Hippocampal formation (tissue), 2 donors: ENCODE results near the gene DAB2IP.
"Not testable (repeated sequence)": the region's sequence is repeated elsewhere in the genome, so short reads cannot be mapped to it uniquely, and the experiment has no call there.

Experiments used
- DNase-seq, 2 donors: peaks; one replicate each; lab custom pipeline; 2025; lab: John Stamatoyannopoulos, UW

The DAB2IP gene

DNA sequence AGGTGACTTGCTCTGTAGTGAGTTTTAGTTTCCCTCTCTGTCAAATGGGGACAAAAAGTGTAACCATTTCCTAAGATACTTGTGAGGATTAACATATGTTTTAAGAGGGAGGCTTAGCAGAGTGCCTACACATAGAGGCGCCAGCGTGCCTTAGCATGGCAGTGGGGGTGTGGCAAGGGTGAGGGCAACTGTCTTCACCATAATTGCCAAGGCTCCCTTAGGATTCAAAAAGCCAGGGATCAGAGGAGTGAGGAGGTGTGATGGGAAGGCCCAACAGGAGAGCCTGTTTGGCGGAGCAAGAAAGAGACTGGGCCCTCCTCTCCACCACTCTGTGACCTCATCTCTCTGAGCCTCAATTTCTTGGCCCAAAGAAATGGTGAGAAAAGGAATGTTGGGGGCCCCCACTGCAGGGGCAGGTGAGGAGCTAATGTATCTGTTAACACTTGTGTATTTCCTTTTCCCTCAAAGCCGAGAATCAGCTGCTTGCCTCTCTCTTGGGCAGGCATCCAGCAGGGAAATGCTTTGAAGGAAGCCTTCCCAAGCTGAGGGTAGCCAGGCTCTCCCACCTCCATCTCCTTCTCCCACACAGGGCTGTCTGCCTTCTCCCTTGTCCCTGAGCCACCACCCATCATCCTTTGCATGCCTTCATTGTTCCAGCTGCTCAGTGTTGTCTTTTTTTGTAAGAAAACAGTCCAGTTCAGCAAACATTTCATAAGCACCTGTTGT, 76.0 kb downstream of the DAB2IP start:
- DNase-seq = no peak

- DNase-seq = no peak
These were observed 77.5 kb downstream of the DAB2IP start for GRCh38 chr9:121728916-121729315.

GRCh38 chr9:121729769-121730562, 78.5 kb downstream of the DAB2IP start:
- no peak for DNase-seq

DNA sequence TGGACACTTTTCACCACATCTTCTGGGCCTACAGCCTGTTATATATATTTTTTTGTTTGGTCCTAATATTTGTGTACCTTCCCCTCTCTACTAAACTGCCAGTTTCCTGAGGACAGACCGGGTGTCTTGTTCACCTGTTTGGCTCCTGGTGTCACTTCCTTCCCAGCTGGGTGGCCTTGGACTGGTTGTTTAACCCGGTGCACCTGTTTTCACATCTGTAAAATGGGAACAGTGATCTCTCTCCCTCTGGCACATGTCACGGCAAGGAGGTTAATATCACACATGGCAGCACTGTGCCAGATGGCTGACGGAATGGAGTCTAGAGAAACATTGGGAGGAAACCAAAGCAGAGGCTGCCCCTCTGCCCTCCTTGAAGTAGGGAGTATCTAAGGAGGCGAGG, 79.7 kb downstream of the DAB2IP start:
- DNase-seq = no peak

- no peak for DNase-seq
These were observed 80.5 kb downstream of the DAB2IP start for GRCh38 chr9:121731919-121732318.

GRCh38 chr9:121732389-121732788, 81.0 kb downstream of the DAB2IP start:
- no peak for DNase-seq

DNA sequence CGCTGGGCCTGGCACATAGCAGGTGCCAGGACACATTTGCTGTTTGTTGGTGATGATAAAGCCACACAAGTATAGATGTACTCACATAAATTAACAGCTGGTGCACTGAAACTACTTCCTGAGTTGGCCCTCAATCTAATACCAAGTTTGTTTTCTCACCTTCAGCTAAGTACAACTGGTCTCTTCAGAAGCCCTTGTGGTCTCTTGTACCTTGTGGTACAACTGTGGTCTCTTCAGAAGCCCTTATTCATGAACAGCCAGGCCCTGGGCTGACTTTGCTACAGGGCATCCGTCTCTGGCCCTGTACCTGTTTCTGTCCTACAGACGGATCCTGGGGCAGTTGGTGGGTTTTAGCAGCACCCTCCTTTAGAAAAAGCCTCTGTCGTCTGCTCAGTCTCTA, 81.5 kb downstream of the DAB2IP start:
- DNase-seq = no peak

DNA sequence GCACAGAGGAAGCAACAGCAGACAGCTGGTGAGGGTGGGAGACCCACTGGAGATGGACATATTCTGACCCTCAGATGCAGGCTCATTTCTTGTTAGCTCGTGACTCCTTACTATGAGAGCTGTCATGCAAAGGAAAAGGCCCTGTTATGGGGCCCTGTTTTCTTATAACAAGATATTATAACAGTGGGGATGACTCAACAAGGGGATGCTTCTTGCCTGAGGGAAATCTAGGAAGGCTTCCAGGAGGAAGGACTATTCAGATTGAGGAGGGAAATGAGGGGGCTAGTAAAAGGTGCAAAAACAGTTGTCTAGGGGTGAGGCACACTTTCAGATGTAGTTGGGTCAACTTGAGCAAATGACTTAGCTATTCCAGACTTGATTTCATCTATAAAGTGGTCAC, 83.0 kb downstream of the DAB2IP start:
- no peak for DNase-seq

GRCh38 chr9:121735065-121735792, 83.8 kb downstream of the DAB2IP start:
- DNase-seq = no peak

- DNase-seq = no peak
These were observed 84.6 kb downstream of the DAB2IP start for GRCh38 chr9:121735793-121736770.

DNA sequence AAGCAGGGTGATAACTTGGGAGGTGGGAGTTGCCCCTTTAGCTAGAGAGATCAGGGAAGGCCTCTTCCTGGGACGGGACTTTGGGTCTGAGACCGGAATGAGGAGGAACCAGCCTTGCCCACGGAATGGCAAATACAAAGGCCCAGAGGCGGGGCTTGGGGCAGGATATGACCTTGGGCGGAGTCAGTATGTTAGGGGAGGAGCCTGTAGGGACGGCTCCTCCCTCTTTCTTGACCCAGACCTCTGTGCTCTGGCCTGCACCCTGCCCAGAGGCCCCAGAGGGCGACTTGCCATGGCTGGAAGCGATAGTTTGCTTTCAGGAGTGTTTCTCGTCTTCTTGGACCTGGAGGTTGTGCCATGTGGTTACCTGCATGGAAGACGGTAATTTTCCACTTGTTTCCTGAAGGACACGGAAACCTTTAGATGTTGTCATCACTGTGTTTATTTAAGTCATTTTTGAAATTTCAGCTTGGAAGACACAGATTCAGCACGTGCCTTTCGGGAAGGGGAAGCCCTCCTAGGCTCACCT, 85.6 kb downstream of the DAB2IP start:
- DNase-seq = no peak

- no peak for DNase-seq
These were observed 86.1 kb downstream of the DAB2IP start for GRCh38 chr9:121737481-121737931.

- no peak for DNase-seq
These were observed 87.0 kb downstream of the DAB2IP start for GRCh38 chr9:121738411-121738810.

DNA sequence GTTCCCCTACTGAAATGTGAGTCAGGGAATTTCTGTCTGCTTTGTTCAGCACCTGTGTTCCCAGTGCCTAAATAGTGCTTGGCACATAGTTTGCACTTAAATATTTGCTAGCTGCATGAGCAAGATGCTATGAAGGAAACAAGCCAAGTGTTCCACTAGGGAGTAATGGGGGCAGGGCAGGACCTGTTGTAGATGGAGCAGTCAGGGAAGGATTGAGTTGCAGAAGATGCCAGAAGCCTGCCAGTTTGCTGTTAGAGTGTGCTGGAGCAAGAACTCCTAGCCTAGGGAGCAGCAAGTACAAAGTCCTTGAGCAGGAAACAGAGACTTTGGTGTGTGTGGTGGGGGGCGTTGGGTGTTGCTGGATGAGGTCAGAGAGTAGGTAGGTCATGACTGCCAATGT, 87.5 kb downstream of the DAB2IP start:
- no peak for DNase-seq

GRCh38 chr9:121739971-121740370, 88.5 kb downstream of the DAB2IP start:
- DNase-seq = no peak

DNA sequence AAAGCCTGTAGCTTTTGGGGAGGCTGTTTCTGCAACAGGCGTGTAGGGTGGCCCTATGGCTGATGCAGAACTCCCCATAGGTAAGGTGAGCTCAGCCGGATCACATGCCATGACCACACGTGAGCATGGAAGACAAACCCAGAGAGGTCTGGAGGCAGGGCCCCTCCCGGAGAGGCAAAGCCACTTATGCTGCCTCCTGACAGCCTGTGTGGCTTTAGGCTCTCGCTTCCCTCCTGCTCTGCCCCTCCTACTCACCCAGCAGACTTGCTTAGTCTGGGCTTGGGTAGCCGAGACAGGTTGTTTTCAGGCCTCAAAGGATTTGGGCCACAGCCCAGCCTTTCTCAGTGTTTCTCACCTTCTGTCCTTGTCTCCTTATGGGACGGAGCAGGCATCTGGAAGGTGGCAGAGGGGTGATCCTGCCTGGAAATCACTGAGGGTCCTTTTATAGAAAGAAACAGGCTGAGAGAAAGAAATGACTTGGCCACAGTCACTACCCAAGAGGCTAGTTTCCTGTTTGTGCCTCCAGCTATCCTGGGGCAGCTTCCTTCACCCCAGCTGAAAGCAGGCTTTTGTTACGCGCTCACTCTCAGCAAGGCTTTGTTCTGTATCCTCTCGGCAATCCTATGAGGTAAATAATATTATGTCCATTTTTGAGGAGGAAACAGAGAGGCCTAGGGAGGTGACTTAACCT, 89.9 kb downstream of the DAB2IP start:
- no peak for DNase-seq

GRCh38 chr9:121741919-121742283, 90.5 kb downstream of the DAB2IP start:
- DNase-seq = not testable (repeated sequence)

- no peak for DNase-seq
These were observed 91.5 kb downstream of the DAB2IP start for GRCh38 chr9:121742923-121743322.

- DNase-seq = peak; percentile 71 to 80
These were observed 92.1 kb downstream of the DAB2IP start for GRCh38 chr9:121743441-121744001.

DNA sequence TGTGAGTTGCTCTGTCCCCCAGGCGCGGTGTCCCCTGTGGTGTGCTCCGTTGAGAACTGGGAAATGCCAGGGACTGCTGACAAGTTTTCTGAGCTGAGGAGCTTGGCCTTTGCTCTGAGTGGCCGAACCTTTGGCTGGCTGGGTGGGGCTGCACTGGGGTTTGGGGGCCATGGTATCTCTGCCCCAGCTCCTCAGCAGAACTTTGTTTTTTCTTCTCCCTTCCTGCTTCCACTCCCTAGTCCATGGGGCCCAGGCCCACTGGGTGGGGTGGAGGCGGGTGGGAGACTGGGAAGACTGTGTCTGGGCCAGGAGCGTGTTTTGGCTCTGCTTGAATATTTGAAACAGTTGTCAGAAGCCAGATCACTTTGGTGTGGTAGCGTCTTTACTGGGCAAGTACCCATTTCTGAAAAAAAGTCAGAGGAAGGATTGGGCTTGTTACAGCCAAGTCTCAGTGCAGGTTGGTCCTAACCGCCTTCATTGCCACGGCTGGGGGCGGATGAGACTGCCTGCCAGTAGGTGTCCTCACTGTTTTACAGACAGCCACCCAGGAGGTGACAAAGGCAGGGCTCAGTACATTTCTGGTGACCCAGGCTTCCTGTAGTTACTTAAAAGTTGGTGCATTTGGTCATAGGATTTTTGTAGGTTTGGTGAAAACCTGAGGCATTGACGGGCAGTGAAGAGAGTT, 92.7 kb downstream of the DAB2IP start:
- DNase-seq = peak; percentile 43 to 53
